GM15510 (cell line): ENCODE results near the gene MEG3.

Experiments
- POLR2A ChIP-seq: IDR thresholded peaks from 3 replicates; pipeline ENCODE4 v1.6.1; 2011; ENCODE audit warnings: borderline replicate concordance; ENCODE audit not compliant: insufficient read length; ENCODE audit errors: extremely low read depth

The MEG3 gene

DNA sequence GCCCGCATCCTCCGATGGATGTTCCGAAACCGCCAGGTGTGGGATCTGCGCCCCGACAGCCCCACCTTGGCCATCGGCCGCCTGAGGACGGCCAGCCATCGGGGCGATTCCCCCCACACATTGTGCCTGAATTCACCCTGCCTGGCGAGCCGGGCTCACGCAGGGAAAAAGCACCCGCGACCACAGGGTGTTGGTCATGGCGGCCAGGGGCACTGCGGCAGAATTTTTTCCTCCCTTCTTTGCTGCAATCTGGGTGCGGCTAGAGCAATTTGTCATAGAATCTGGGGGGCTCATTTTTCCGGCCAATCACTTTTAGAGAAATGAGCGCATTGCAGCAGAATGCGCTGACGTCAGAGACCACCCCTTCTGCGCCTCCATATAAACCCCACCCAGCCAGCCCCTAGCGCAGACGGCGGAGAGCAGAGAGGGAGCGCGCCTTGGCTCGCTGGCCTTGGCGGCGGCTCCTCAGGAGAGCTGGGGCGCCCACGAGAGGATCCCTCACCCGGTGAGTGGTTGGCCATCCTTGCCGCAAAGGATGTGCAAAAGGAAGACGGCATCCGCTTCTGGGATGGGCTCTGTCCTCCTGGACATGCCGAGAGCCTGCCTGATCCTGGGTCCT is at the start of gene MEG3:
Gene MEG3, plus strand, starts transcription at position 406 of the 619 bp plus-strand sequence.
- no peak for TF ChIP-seq POLR2A

- no peak for TF ChIP-seq POLR2A
These were observed 49.1 kb upstream of the MEG3 start for GRCh38 chr14:100776681-100777365.

DNA sequence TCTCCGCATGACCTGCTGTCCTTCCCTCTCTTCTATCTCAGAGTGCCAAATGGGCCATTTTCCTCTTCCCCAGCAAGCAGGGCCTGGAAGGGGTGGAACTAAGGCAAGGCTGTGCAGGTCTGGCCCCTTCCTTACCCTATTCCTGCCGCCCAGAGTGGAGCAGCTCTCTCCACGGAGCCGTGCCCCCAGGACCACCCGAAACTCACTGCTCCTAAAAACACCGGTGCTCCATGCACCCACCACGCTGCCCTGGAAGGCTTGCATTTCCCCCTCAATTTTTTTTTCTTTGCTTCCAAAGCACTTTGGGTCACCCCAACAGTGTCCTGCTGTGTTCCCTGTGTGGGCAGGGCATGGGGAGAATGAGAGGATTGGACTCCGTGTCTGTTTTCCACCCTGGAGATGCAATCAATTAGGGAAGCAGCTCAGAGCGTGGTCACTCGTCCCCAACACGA is 48.5 kb upstream of the MEG3 start:
- no peak for TF ChIP-seq POLR2A

DNA sequence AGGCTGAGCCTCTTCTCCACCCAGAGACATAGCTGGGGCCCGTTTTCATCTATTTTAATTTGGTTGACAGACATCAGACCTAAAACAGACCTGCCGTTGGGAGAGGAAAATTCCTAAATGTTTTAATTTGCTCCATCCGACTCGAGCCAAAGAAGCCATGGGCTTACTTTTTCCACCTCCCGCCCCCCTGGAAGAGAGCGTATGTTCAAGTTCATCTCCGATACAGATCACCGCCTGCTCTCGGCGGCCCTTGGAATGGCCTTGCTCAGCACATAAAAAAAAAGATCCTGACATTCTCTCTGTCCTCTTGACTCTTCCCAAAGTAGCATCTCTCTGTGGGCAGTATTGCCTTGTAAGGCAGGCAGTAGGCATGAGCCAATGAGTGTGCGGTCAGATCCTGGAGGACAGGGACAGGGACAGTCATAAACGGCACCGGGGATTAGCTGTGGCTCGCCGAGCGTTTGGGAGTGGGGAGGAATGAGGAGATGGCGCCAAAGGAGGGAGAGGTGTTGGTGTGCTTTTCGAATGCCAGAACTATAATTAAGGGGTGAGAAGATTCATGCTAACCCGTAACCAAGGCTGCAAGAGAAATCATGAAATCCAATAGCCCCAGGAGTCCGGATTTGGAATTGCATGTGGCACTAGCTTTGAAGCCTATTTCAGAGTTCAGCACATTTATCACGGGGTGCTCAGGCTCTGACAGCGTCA is 47.9 kb upstream of the MEG3 start:
- no peak for TF ChIP-seq POLR2A

DNA sequence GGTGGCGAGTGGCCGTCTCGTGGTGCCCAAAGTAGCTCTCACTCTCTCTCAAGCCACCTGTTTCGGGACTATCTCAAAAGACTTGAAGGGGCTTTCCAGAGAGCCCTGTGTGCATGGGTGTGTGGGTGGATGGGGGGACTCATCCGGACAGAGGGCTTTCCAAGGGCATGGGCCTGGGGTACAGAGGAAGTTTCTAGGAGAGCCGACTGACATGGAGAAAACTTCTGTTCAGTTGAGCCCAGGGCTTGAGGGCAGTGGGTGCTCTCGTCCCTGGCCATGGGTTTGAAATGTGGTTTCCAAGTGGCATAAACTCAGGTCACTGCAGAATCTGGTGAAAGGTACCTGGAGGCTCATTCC is 47.4 kb upstream of the MEG3 start:
- TF ChIP-seq POLR2A, result no peak

GRCh38 chr14:100778951-100779690 is 46.8 kb upstream of the MEG3 start:
- TF ChIP-seq POLR2A, result no peak

DNA sequence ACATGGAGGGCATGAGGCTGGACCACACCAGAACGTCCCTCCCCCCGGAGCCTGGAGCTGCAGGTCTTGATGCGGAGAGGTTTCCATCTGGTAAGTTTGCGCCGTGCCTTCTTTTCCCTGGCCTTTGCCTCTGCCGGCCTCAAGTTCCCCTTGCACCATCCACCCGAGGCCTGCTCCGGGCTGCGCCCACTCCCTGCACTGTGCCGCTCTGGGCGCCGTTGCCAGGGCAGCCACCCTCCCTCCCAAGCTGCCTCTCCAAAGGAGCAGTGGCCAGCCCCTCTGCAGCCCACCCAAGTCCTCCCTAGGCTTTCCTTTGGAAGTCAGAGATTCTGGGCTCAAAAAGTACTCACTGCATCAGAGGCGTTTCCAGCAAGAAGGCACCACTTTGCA is 46.2 kb upstream of the MEG3 start:
- TF ChIP-seq POLR2A, result no peak

DNA sequence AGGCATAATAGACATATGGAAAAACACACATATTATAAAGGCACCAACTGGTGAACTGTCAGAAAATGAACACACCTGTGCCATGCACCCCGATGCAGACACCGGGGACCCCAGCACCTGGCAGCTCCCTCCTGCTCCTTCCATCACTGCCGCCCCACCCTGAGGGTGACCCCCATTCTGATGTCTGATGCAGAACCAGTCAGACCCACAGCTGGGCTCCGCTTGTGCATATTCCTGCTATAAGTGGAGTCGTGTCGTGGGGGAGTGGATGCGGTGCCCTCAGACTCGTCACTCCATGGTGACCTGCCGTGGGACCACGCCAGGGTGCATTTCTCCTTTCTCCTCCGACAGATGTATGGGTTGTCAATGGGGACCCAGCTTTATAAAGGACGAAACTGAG is 45.7 kb upstream of the MEG3 start:
- no peak for TF ChIP-seq POLR2A

DNA sequence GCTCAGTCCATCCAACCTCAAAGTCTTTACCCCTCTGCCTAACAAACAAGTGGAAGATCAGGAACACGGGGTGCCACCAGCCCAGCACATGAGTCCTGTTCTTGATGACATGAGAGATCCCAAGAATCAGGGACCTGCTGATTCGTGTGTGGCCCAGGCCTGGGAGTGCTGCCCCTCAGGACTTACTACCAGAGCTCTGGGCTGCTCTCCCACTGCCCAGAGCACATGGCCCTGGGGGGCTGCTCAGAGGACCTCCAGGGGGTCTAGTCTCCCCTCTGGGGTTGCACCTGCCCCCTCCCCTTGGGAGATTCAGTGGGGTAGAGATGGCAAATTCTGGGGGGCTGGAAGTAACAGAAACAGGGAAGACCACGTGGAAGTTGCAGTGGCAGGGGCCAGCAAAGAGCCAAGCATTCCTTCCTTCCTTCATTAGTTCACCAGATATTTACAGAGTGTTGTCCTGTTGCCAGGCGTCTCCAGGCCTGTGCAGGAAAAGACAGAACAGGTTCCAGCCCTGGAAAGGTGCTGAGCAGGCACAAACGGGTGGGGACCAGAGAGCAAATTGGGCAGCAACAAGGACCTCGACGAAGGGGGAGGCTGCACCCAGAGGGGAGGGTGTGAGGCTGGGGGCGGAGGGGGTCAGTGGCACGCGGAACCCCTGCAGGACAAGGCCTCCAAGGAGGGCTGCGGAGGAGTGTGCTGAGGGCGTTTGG is 45.1 kb upstream of the MEG3 start:
- no peak for TF ChIP-seq POLR2A

- no peak for TF ChIP-seq POLR2A
These were observed 44.0 kb upstream of the MEG3 start for GRCh38 chr14:100781952-100782351.

GRCh38 chr14:100782516-100783320 is 43.2 kb upstream of the MEG3 start:
- no peak for TF ChIP-seq POLR2A

DNA sequence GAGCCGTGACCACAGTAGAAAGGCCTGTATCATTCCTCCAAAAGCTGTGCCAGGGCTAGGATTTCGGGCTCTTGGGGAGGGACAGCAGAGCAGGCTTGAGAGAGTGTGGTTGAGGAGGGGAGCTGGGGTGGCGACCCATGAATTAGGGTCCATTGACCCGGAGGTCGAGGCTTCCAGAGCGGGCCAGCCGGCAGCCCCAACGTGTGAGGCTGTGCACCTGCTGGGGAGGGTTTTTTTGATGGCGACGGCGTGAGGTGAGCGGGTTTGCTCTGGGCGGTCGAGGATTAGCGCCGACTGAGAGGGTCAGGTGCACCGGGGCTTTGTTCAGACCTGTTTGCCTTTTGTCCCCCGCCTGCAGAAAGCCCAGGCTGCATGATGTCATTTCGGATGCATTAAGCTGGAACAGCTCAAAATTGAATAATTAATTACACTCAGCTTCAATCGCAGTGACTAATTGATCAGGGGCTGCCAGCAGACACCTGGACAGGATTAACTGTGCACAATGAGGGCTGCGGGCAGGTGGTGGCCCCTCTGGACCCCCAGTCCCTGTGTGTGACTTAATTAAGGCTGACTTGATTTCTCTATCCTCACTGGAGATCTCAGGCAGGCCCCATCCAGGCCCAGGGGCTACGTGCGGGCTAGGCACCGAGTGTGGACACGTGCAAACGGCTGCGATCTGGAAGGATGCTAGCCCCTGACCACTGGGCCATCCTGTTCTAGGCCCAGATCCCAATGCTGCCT is 42.1 kb upstream of the MEG3 start:
- TF ChIP-seq POLR2A, result no peak
